22Rv1 (cell line): ENCODE data around the gene AMBRA1.

ENCODE experiments used
- ZFX ChIP-seq: fragments of 450-650 bp; IDR thresholded peaks from 2 replicates; pipeline ENCODE4 v1.6.1; 2017; ENCODE audit warnings: antibody characterized with exemption, borderline replicate concordance
- TF ChIP-seq, protein P1 (sequence below): fragments of 450-650 bp; IDR thresholded peaks from 2 replicates; pipeline ENCODE4 v1.5.1; 2017; ENCODE audit warnings: mild to moderate bottlenecking

DNA sequence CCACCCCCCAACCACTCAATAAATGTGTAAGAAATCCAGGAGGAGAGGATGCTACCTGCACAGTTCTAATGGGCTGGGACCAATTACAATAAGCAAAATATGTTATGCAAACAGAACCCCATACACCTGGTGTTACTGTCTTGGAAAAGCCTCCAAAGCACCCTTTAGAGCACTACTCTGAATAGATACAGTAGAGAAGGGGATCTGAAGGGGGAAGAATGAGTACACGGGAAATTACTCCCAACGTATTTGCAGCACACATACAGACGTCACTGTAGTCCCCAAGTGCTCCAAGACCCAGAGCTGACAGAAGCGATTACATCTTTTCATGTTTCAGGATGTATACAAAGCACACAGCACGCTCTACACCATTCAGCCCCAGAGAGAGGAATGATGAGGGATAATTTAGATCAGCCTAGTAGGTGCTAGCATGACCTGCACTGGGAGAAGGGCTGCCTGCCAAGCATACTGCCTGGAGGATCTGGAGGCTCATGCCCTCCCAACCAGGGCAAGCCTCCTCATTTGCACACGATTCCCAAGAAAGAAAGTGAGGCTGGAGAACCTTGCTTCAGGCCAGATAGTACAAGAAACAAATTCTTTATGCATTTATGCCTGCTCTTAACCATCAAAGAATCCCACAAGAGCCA, 63.8 kb downstream of the AMBRA1 start:
- TF ChIP-seq, protein P1, sequence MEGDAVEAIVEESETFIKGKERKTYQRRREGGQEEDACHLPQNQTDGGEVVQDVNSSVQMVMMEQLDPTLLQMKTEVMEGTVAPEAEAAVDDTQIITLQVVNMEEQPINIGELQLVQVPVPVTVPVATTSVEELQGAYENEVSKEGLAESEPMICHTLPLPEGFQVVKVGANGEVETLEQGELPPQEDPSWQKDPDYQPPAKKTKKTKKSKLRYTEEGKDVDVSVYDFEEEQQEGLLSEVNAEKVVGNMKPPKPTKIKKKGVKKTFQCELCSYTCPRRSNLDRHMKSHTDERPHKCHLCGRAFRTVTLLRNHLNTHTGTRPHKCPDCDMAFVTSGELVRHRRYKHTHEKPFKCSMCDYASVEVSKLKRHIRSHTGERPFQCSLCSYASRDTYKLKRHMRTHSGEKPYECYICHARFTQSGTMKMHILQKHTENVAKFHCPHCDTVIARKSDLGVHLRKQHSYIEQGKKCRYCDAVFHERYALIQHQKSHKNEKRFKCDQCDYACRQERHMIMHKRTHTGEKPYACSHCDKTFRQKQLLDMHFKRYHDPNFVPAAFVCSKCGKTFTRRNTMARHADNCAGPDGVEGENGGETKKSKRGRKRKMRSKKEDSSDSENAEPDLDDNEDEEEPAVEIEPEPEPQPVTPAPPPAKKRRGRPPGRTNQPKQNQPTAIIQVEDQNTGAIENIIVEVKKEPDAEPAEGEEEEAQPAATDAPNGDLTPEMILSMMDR = no peak
- TF ChIP-seq ZFX = no peak
